DLD1 (cell line): Measurements from ENCODE around the gene BAMBI.

ENCODE experiments used
- in situ Hi-C: cut with HindIII; loops from 2 replicates; pipeline ENCODE4 v1.10.0; 2017; ENCODE audit warnings: low sequenced_read_pairs

Gene BAMBI

GRCh38 chr10:28674782-28675181 is 2.5 kb upstream of the BAMBI start:
- in situ Hi-C loops = no loop called here

DNA sequence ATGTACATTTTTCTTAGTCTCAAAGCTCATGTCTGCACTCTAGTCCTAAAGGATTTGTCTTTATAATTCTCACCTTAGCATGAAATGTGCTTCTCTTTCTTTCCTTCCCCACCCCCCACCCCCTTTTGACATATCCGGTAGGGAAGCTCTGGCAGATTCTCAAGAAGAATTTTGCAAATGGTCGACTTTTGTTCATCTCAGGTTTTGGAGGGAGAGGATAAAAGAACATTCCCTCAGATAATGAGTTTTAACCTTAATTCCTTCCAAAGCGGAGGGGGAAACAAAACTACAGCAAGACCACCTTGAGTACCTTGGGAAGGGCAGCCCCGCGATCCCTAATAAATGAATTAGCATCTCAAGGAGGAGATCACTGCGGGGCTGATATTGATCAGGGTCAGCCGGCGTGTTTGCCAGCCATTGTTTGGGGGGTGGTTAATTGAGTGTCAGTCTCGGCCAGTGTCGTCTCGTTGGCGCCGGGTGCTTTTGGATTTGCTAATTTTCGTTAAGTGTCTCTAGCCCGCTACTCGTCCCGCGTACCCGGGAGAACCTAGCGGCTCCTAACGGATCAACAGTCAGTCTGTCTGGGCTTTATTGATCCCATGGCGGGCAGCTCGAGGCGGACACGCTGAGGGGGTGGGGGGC is 874 bp upstream of the BAMBI start:
- in situ Hi-C loops = no loop called here

DNA sequence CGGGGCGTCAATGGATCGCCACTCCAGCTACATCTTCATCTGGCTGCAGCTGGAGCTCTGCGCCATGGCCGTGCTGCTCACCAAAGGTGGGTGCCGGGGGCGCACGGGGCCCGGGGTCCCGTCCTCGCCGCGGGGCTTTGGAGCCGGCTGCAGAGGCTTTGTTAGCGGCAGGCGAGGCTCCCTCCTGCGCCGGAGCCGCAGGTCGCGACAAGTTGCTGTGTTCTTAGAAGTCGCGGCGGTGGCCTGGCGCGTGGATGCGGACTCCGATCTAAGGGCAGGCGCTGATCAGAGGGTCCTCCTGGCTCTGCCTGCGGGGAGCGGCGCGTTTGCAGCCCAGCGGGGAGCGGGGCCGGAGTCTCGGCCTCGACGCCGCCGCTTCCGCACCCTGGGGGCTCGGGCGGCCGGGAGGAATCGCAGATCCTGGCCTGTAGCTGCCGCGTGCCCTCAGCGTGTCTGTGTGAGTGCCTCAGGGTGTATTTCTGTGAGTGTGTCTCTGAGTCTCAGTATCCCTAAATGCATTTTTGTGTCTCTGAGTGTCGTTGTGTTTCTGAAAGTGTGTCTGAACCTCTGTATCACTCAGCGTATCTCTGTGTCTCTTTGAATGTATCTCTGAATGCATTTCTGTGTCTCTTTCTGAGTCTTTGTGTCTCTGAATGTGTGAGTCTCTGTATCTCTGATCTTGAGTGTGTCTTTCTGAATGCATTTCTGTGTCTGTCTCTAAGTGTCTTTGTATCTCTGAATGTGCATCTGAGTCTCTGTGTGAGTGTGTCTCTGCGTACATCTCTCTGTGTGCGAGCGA is 766 bp downstream of the BAMBI start:
- in situ Hi-C loops = no loop called here

DNA sequence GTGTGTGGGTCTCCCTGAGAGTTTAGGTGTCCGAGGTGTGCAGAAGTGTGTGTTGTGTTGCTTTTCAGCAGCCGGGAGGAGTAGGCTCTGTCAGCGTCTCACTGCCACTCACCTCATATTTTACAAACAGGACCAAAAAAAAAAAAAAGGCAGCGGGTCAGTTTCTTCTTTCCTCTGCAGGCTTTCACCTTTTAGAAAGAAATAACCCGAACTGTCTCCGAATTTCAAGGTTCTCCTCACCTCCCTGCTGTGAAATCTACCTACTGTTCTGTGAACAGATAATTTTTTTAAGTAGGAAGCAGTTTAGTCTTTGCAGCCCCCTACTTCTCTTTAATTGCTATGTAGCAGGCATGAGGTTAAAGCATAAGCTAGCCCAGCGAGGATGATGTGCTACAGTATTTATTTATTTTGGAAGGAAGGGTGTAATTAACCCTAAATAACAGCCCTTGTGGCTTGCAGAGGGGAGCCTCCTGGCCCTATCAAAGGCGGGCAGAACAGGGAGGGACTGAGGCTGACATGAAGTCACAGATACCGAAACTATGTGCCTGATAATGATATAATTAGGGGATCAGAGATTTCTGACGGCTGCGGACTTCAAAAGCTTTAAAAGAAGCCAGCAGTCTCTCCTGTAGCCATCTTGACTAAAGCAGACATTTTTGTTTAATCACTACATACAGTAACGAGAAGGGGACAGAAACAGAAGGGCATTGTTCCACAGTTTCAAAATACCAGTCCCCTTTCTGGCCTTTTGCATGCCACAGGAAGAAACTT is 1.6 kb downstream of the BAMBI start:
- in situ Hi-C loops = no loop called here

- in situ Hi-C loops = no loop called here
Observed at GRCh38 chr10:28679581-28680357, 2.4 kb downstream of the BAMBI start.

DNA sequence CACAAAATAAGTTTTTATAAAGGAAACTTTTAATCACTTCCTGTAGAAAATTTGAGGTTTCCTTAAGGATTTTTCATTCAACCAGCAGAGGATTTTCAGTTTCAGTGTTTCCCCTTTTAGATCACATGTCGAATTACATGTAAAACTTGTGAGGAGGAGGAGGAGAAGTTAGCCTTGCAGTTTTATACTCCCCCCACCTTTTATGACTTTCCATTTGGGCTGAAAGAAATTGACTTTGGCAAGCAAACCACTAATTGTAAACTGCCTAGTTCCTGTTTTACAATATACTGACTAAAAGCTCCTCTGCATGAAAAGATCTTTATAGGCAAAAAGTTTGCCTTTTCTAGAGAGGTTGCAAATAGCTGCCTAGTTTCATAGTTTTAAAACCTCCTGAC is 3.0 kb downstream of the BAMBI start:
- in situ Hi-C loops = no loop called here

DNA sequence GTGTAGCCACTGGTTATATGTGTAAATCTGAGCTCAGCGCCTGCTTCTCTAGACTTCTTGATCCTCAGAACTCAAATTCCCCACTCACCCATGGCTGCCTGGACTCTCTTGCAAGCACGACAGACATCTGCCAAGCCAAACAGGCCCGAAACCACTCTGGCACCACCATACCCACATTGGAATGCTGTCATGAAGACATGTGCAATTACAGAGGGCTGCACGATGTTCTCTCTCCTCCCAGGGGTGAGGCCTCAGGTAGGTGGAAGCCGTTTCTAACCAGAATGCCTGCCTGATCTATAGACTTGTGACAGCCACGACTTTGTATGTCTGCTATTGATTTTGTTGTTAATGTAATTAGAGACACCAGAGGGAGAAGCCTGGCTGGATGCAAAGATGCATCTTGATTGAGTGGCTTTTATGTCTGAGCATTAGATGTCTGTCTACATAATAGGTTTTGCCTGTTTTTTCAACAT is 4.0 kb downstream of the BAMBI start:
- in situ Hi-C loops = no loop called here

GRCh38 chr10:28681928-28682750 is 4.8 kb downstream of the BAMBI start:
- in situ Hi-C loops = no loop called here

DNA sequence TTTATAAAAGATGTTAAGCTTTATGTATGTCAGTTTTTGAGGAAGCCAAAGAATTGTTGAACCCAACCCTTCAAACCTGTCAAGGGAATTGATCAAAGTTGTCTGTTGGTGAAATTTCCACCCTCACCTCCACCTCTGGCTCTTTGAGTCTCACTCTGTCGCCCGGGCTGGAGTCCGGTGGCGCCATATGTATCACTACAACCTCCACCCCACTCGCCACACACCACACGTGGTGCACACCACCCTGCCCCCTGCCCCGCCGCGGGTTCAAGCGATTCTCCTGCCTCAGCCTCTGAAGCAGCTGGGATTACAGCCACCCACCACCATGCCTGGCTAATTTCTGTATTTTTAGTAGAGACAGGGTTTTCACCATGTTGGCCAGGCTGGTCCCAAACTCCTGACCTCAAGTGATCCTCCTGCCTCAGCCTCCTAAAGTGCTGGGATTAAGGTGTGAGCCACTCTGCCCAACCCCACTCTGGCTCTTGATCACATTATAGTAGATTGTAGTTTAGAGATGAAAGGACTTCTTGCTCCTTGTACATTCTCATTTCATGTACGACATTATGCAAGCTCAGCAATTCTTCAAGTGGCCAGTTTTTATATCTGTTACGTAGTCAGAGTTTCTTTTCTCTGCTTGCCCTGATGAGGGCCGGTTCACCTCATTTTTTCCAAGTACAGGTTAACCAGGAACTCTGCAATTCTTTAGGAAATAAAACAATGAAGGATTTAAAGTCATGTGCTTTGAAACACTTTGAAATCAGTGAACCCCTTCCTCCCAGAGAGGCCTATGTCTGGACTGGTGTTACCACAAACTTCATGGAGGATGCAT is 7.0 kb downstream of the BAMBI start:
- in situ Hi-C loops = no loop called here

DNA sequence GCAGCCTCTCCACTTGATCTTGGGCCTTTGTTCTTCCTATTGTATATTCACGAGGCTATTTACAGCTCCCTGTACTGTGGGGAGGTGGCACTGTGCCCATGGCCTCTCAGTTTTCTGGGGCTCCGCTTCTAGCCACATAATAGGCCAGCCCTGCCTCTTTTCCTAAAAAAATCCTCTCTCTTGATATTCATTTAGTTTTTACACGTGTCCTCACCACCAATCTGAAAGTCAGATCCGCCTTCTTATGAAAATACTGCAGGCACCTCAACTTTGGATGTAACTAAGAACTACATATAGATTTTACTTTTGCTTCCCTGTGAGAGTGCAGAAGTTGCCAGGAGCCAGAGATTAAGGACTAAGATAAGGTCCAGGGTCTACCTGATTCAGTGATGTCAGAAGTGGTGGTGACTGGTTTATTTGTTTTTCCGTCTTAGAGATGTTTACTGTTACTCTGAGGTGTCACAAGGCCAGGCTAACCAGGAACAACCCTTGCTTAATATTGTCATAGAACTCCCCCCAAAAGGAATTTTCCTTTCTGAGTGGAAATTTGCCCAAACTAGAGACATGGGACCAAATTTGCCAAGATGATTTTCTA is 7.8 kb downstream of the BAMBI start:
- in situ Hi-C loops = no loop called here

DNA sequence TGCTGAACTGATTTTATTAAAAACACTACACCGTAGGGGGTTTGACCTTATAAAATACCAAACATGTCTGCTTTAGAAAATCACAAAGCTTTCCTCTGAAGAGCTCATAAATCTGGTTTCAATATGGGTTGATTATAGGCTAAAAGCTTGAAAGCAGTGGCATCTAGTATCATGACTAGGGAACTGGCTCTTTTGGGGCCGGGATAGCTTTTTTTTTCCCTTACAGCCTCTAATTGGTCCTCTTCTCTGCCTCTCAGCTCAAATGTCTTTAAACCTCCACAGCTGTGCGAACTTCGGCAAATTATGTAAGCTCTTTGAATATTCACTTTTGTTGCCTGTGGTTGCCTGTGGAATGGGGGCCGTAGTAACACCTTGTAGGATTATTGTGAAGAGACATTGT is 8.4 kb downstream of the BAMBI start:
- in situ Hi-C loops = no loop called here

DNA sequence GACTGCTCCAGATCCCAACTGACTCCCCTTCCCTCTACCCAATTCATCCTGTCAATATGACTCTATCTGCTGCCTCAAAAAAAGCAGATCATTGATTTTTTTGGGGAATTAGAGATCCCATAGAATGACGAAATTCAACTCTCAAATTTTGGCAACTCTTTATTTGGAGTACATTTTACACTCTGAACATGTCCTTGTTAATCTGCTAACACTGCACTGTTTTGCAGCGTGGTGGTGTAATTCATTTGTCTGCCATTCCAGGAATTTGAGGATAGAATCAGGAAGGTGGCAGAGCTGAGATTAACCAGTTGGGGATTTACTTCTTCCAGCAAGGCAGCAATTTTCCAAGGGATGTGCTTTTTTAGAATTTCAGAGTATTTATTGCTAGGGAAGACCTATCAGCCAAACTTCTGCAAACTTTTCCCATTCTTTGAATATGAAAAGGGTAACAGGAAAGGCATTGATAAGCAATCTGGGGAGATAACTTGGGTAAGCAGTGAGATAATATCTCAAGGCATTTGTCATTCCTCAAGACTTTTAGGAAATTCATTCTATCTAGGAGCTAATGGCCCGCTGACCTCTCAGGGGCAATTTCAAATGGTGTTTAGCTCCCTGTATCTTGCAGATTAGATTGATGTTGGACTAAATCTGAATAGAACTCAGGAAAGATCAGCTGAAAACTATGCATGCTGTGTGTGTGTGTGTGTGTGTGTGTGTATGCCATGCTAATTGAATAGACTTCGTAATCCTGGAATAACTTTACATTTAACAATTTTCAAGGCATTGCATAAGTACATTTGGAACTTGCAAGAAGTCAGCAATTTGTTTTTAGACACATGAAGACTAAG is 9.7 kb downstream of the BAMBI start:
- in situ Hi-C loops = no loop called here

DNA sequence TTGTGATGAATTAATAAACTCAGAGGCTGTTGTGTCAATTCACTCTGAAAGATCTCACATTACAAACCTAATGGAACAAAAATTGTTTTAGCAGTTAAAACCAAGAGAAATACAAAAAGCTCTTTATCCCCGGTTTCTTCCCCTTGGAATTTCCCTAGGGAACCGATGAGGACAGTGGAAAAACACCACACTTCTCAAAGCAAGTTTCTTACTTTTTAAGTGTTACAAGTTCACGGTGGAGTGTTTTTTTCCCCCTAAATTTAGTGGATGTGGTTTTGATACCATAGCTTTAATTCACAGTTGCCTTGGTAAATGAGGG is 10.3 kb downstream of the BAMBI start:
- in situ Hi-C loops = no loop called here

- in situ Hi-C loops = no loop called here
Observed at GRCh38 chr10:28690545-28690944, 13.2 kb downstream of the BAMBI start.

DNA sequence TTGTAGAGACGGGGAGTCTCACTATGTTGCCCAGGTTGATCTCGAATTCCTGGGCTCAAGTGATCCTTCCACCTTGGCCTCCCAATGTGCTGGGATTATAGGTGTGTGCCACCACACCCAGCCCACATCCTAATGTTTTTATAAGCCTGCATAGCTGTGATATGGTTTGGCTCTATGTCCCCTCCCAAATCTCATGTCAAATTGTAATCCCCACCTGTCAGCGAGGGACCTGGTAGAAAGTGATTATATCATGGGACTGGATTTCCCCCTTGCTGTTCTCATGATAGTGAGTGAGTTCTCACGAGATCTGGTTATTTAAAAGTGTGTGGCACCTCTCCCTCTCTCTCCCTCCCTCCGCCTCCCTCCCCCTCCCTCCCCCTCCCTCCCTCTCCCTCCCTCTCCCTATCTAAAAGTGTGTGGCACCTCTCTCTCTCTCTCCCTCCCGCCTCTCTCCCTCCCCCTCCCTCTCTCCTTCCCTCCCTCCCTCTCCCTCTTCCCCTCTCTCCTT is 13.9 kb downstream of the BAMBI start:
- in situ Hi-C loops = no loop called here

- in situ Hi-C loops = no loop called here
Observed at GRCh38 chr10:28692050-28692449, 14.7 kb downstream of the BAMBI start.

GRCh38 chr10:28694530-28694929 is 17.2 kb downstream of the BAMBI start:
- in situ Hi-C loops = no loop called here

DNA sequence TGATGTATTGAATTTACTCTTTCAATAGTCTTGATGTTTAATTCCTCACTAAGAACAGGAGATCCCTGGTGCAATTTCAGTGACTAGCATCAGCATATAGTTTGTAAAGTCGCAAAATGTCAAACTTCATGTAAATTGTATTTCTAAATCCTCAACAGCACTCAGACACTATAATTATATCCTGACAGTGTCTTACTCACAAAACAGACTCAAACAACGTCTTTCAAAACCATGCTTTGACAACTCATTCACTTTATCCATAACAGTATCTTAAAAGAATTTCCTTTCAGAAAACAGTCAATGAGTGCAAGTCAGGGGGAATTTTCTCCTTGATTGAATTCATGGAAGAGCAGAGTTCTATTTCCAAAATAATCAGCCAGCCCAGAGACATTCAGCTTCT is 20.8 kb downstream of the BAMBI start:
- in situ Hi-C loops = no loop called here
